Keratinocyte (primary cell): ENCODE measurements around the gene ADGRB3. TPM values are rescaled to one million over a fixed set of nuclear protein-coding genes. Genes with fewer than 3 reads are reported as not detected.

Experiments used
- DNase-seq: peaks from one replicate; pipeline ENCODE4 v3.0.0-alpha.2; 2011; ENCODE audit warnings: low read depth, missing footprints, low spot score
- FAIRE-seq: peaks from 2 replicates; lab custom pipeline; 2011; peaks lifted over from hg19 to GRCh38; lab: Jason Lieb, UNC
- H2AFZ ChIP-seq: 2 replicates; pipeline ENCODE4 v1.6.0; 2012; ENCODE audit warnings: low read length, control low read depth, inconsistent platforms; ENCODE audit not compliant: control insufficient read depth
- H3K27ac ChIP-seq: 2 replicates; pipeline ENCODE4 v1.5.1; 2011; ENCODE audit warnings: low read length; ENCODE audit not compliant: control insufficient read depth, insufficient read depth
- H3K27me3 ChIP-seq: 3 replicates; pipeline ENCODE4 v1.6.0; 2011; ENCODE audit warnings: low read length; ENCODE audit not compliant: control insufficient read depth, insufficient read depth; ENCODE audit errors: extremely low read depth
- H3K36me3 ChIP-seq, 2 experiments: 2 replicates in 1 of 2; 3 replicates in 1 of 2; pipeline ENCODE4 v1.5.1; 2011; ENCODE audit warnings: low read length in 2 of 2, mild to moderate bottlenecking in 1 of 2; ENCODE audit not compliant: control insufficient read depth in 2 of 2, insufficient read depth in 2 of 2; ENCODE audit errors: extremely low read depth in 1 of 2
- H3K4me1 ChIP-seq: 3 replicates; pipeline ENCODE4 v1.5.1; 2011; ENCODE audit warnings: low read length; ENCODE audit not compliant: control insufficient read depth, insufficient read depth; ENCODE audit errors: extremely low read depth
- H3K4me2 ChIP-seq: 3 replicates; pipeline ENCODE4 v1.6.0; 2011; ENCODE audit warnings: low read depth, low read length; ENCODE audit not compliant: control insufficient read depth, insufficient read depth; ENCODE audit errors: extremely low read depth
- H3K4me3 ChIP-seq, 3 experiments: fragments of 200-600 bp in 1 of 3; sonication (generic) in 1 of 3; 2 replicates in 2 of 3; 3 replicates in 1 of 3; pipeline ENCODE4 v1.5.1; 2011 to 2016; ENCODE audit warnings: low read length in 3 of 3, mild to moderate bottlenecking in 3 of 3, control low read depth in 2 of 3, inconsistent platforms in 1 of 3, low read depth in 1 of 3, mixed read lengths in 1 of 3, mixed run types in 1 of 3, moderate library complexity in 1 of 3; ENCODE audit not compliant: control insufficient read depth in 2 of 3, insufficient read depth in 2 of 3; ENCODE audit errors: extremely low read depth in 1 of 3
- H3K79me2 ChIP-seq: 2 replicates; pipeline ENCODE4 v1.6.0; 2012; ENCODE audit warnings: low read length; ENCODE audit not compliant: control insufficient read depth, insufficient read depth
- H3K9ac ChIP-seq: 3 replicates; pipeline ENCODE4 v1.6.0; 2011; ENCODE audit warnings: low read length; ENCODE audit not compliant: control insufficient read depth, insufficient read depth; ENCODE audit errors: extremely low read depth
- H3K9me1 ChIP-seq: 3 replicates; pipeline ENCODE4 v1.6.0; 2011; ENCODE audit warnings: low read length; ENCODE audit not compliant: control insufficient read depth, insufficient read depth; ENCODE audit errors: extremely low read depth
- H3K9me3 ChIP-seq: 2 replicates; pipeline ENCODE4 v1.5.1; 2012; ENCODE audit warnings: low read depth, low read length; ENCODE audit not compliant: control insufficient read depth
- H4K20me1 ChIP-seq: 3 replicates; pipeline ENCODE4 v1.6.0; 2011; ENCODE audit warnings: low read length; ENCODE audit not compliant: control insufficient read depth, insufficient read depth; ENCODE audit errors: extremely low read depth
- EZH2 ChIP-seq: IDR thresholded peaks from one replicate; pipeline ENCODE4 v1.6.1; 2012; ENCODE audit warnings: inconsistent platforms, mild to moderate bottlenecking, low read length, moderate library complexity
- dilution Hi-C: fragments of 300-500 bp; cut with MboI; formaldehyde crosslinking; loops from one replicate; pipeline ENCODE4 v1.7.0; 2020; ENCODE audit warnings: low sequenced_read_pairs; ENCODE audit not compliant: extremely low pct_ligation_motif_present
- polyA plus RNA-seq, 5 experiments: library from polyadenylated mRNA; depleted of rRNA in 3 of 5; stranded (reverse) in 3 of 5; stranded (forward) in 1 of 5; unstranded in 1 of 5; fragments of >200 nt; gene quantifications; 1 replicate in 1 of 5; 2 replicates in 3 of 5; 3 replicates in 1 of 5; pipeline versions ENCODE4 v1.2.1 to v1.2.3, GENCODE V29; 2011 to 2012; ENCODE audit warnings: missing spikeins in 2 of 5, low read depth in 1 of 5, low replicate concordance in 1 of 5
- TF ChIP-seq, protein P1 (sequence below), 3 experiments: IDR thresholded peaks in 1 of 3; conservative IDR thresholded peaks in 1 of 3; optimal IDR thresholded peaks in 1 of 3; 2 replicates in 2 of 3; 3 replicates in 1 of 3; pipeline versions ENCODE3 to v1.5.1; 2011; ENCODE audit warnings: low read length in 3 of 3, mild to moderate bottlenecking in 3 of 3, moderate library complexity in 2 of 3, control low read depth in 1 of 3, inconsistent platforms in 1 of 3; ENCODE audit not compliant: insufficient read depth in 2 of 3; ENCODE audit errors: extremely low read depth in 1 of 3

The ADGRB3 gene
- polyA plus RNA-seq, 1 donor (not counting 4 experiments of a cell fraction or from before 2014, with no cell fraction given) = not detected

DNA sequence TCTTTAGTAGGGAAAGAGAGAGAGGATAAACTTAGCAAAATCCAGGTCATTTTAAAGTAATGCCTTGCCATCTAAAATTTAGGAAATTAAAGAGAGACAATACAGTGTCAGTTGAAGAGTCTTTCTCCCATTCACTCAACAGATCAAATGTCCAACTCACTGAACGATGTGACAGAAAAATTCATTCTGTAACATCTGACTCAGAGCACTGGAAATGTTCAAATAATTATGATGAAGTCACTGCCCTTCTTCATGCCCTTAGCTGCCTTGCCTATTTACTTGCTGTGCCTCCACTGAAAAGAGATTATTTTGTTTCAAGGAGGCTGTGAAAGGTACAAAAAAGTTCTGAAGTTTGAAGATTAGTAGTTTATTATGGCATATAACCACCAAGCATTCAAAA, 434.8 kb downstream of the ADGRB3 start:
- Histone ChIP-seq H3K9me1 (no peaks in the 10 kb centered on the region), H3K4me2 (no peak overlapping the region), H3K36me3 (no peaks in the 10 kb centered on the region), H3K79me2 (no peaks in the 10 kb centered on the region), H3K4me1 (no peaks in the 10 kb centered on the region), H3K9me3 (no peaks in the 10 kb centered on the region), H4K20me1 (no peaks in the 10 kb centered on the region), H3K27me3 (no peaks in the 10 kb centered on the region), H2AFZ (no peak overlapping the region), H3K4me3 (no peak overlapping the region), H3K27ac (no peak overlapping the region), H3K9ac (no peak overlapping the region)
- FAIRE-seq (no peak), DNase-seq (no peak)
- dilution Hi-C loops = no loop called here
- no peak for TF ChIP-seq EZH2
- TF ChIP-seq, protein P1, sequence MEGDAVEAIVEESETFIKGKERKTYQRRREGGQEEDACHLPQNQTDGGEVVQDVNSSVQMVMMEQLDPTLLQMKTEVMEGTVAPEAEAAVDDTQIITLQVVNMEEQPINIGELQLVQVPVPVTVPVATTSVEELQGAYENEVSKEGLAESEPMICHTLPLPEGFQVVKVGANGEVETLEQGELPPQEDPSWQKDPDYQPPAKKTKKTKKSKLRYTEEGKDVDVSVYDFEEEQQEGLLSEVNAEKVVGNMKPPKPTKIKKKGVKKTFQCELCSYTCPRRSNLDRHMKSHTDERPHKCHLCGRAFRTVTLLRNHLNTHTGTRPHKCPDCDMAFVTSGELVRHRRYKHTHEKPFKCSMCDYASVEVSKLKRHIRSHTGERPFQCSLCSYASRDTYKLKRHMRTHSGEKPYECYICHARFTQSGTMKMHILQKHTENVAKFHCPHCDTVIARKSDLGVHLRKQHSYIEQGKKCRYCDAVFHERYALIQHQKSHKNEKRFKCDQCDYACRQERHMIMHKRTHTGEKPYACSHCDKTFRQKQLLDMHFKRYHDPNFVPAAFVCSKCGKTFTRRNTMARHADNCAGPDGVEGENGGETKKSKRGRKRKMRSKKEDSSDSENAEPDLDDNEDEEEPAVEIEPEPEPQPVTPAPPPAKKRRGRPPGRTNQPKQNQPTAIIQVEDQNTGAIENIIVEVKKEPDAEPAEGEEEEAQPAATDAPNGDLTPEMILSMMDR (optimal IDR thresholded peaks at IDR 0.05 in 1 of 3, IDR thresholded peaks at IDR 0.05 in 1 of 3, conservative IDR thresholded peaks at IDR 0.05 in 1 of 3; ENCODE audit: extremely low read depth in 1 of 3, insufficient read depth in 2 of 3, low read length in 3 of 3) = no peak

DNA sequence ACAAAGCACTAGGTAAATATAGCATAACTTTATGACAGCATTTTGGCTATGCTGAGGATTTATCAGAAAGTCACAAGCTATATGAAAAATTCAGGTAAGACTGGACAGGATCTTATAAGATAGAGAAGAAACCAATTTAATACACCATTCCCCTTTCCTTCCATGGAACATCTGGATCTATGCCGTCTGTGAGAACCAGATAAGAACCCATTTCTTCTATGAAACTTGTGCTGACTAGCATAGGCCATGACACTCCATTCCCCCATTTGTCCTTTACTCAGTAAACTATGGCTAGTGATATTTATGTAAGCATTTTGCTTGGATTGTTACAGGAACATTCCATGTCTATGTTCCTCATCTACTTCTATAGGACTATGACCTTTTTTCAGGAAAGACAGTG, 437.7 kb downstream of the ADGRB3 start:
- H3K4me1 ChIP-seq = no peaks in the 10 kb centered on the region
- no peaks in the 10 kb centered on the region for H3K27me3 ChIP-seq
- no peak overlapping the region for H2AFZ ChIP-seq
- no peaks in the 10 kb centered on the region for H4K20me1 ChIP-seq
- dilution Hi-C loops = no loop called here
- H3K9me1 ChIP-seq = no peaks in the 10 kb centered on the region
- no peak for TF ChIP-seq EZH2
- TF ChIP-seq, protein P1 (optimal IDR thresholded peaks at IDR 0.05 in 1 of 3, IDR thresholded peaks at IDR 0.05 in 1 of 3, conservative IDR thresholded peaks at IDR 0.05 in 1 of 3; ENCODE audit: extremely low read depth in 1 of 3, insufficient read depth in 2 of 3, low read length in 3 of 3) = no peak
- no peak overlapping the region for H3K4me2 ChIP-seq
- DNase-seq (no peak), FAIRE-seq (no peak)
- H3K27ac ChIP-seq = no peak overlapping the region
- H3K36me3 ChIP-seq = no peaks in the 10 kb centered on the region
- no peak overlapping the region for H3K4me3 ChIP-seq
- H3K9me3 ChIP-seq = no peaks in the 10 kb centered on the region
- H3K79me2 ChIP-seq = no peaks in the 10 kb centered on the region
- no peak overlapping the region for H3K9ac ChIP-seq
